ENCODE results near the gene DENND1A.

DENND1A gene

DNA sequence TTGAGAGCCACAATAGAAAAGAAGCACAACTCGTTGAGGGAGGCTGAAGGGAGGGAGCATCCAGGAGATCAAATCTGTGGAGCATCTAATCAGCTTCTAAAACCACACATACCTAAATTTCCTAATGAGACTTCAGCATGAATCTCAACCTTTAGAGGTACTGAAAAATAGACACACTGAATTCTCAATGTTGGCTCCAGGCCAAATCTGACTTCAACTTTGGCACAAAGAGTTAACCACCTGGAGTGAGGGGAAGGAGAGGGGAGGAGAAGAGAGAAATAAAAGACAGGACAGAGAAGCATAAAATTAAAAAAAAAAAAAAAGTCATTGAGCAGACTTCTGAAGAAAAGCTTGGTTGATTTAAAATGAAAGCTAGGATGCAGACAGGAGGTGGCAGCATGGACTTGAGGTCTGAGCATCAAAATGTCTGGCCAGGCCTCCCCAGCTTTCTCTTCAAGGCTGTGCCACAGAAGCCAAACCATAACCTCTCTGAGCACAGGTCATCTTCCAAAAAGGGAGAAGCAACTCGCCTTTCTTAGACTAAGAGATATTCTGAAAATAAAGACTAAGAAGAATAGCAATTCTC is 205.6 kb downstream of the DENND1A start:
- no peak overlapping the region for H2AFZ ChIP-seq (ENCODE audit: low read depth, low read length, severe bottlenecking)
- H4K20me1 ChIP-seq (ENCODE audit: low read depth, low read length): no peaks in the 10 kb centered on the region
- no peaks in the 10 kb centered on the region for H3K79me2 ChIP-seq (ENCODE audit: insufficient read depth, low read length)
- H3F3A ChIP-seq (ENCODE audit: insufficient read depth): no peaks in the 10 kb centered on the region
- H3K9me3 ChIP-seq (ENCODE audit: insufficient read depth, low read length): peaks cover 15% of the 10 kb centered on the region; the same call in 1 of the 2 replicates
- no peaks in the 10 kb centered on the region for H3K9me2 ChIP-seq (replicated peaks; ENCODE audit: insufficient read depth, low read length)
- H3K9ac ChIP-seq (ENCODE audit: low read length): no peak overlapping the region
- no peak overlapping the region for H3K4me2 ChIP-seq (ENCODE audit: low read depth, low read length, poor library complexity, severe bottlenecking)
- H3K27me3 ChIP-seq (ENCODE audit: low read length): no peaks in the 10 kb centered on the region
- H3K36me3 ChIP-seq (ENCODE audit: low read length): no peaks in the 10 kb centered on the region
- TF ChIP-seq, protein P1, sequence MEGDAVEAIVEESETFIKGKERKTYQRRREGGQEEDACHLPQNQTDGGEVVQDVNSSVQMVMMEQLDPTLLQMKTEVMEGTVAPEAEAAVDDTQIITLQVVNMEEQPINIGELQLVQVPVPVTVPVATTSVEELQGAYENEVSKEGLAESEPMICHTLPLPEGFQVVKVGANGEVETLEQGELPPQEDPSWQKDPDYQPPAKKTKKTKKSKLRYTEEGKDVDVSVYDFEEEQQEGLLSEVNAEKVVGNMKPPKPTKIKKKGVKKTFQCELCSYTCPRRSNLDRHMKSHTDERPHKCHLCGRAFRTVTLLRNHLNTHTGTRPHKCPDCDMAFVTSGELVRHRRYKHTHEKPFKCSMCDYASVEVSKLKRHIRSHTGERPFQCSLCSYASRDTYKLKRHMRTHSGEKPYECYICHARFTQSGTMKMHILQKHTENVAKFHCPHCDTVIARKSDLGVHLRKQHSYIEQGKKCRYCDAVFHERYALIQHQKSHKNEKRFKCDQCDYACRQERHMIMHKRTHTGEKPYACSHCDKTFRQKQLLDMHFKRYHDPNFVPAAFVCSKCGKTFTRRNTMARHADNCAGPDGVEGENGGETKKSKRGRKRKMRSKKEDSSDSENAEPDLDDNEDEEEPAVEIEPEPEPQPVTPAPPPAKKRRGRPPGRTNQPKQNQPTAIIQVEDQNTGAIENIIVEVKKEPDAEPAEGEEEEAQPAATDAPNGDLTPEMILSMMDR (IDR thresholded peaks at IDR 0.05; ENCODE audit: insufficient read depth, low read length, poor library complexity, severe bottlenecking): no peak
- TF ChIP-seq EZH2phosphoT487 (conservative IDR thresholded peaks at IDR 0.05; ENCODE audit: low read length): no peak
- H3K27ac ChIP-seq (ENCODE audit: low read depth, low read length): no peak overlapping the region
- H3K4me3 ChIP-seq (ENCODE audit: insufficient read depth, low read length, poor library complexity, severe bottlenecking): no peak overlapping the region

DNA sequence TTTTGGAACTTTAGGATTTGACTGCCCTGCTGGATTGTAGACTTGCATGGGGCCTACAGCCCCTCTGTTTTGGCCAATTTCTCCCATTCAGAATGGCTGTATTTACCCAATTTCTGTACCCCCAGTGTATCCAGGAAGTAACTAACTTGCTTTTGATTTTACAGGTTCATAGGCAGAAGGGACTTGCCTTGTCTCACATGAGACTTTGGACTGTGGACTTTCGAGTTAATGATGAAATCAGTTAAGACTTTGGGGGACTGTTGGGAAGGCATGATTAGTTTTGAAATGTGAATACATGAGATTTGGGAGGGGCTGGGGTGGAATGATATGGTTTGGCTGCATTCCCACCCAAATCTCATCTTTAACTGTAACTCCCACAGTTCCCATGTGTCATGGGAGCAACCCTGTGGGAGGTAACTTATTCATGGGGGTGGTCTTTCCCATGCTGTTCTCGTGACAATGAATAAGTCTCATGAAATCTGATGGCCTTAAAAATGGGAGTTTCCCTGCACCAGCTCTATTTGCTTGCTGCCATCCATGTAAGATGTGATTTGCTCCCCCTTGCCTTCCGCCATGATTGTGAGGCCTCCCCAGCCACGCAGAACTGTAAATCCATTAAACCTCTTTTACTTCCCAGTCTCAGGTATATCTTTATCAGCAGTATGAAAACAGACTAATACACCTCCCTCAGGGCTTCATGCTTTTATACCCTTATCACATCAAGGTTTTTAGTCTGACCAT is 206.6 kb downstream of the DENND1A start:
- TF ChIP-seq, protein P1 (IDR thresholded peaks at IDR 0.05; ENCODE audit: insufficient read depth, low read length, poor library complexity, severe bottlenecking): no peak
- no peak for TF ChIP-seq EZH2phosphoT487 (conservative IDR thresholded peaks at IDR 0.05; ENCODE audit: low read length)
- Histone ChIP-seq H4K20me1 (ENCODE audit: low read depth, low read length) (no peaks in the 10 kb centered on the region), H3F3A (ENCODE audit: insufficient read depth) (no peaks in the 10 kb centered on the region), H3K4me3 (ENCODE audit: insufficient read depth, low read length, poor library complexity, severe bottlenecking) (no peak overlapping the region), H3K36me3 (ENCODE audit: low read length) (no peaks in the 10 kb centered on the region), H3K9ac (ENCODE audit: low read length) (no peak overlapping the region), H3K27me3 (ENCODE audit: low read length) (no peaks in the 10 kb centered on the region), H2AFZ (ENCODE audit: low read depth, low read length, severe bottlenecking) (no peak overlapping the region), H3K4me2 (ENCODE audit: low read depth, low read length, poor library complexity, severe bottlenecking) (no peak overlapping the region), H3K9me3 (ENCODE audit: insufficient read depth, low read length) (peaks cover 15% of the 10 kb centered on the region; the same call in 1 of the 2 replicates), H3K79me2 (ENCODE audit: insufficient read depth, low read length) (no peaks in the 10 kb centered on the region), H3K27ac (ENCODE audit: low read depth, low read length) (no peak overlapping the region), H3K9me2 (replicated peaks; ENCODE audit: insufficient read depth, low read length) (no peaks in the 10 kb centered on the region)

- no peaks in the 10 kb centered on the region for H3K27me3 ChIP-seq (ENCODE audit: low read length)
- H3K27ac ChIP-seq (ENCODE audit: low read depth, low read length): no peak overlapping the region
- H3K9me3 ChIP-seq (ENCODE audit: insufficient read depth, low read length): peaks cover 15% of the 10 kb centered on the region; the same call in 1 of the 2 replicates
- no peaks in the 10 kb centered on the region for H3K36me3 ChIP-seq (ENCODE audit: low read length)
- H3K4me2 ChIP-seq (ENCODE audit: low read depth, low read length, poor library complexity, severe bottlenecking): no peak overlapping the region
- TF ChIP-seq, protein P1 (IDR thresholded peaks at IDR 0.05; ENCODE audit: insufficient read depth, low read length, poor library complexity, severe bottlenecking): no peak
- no peak for TF ChIP-seq EZH2phosphoT487 (conservative IDR thresholded peaks at IDR 0.05; ENCODE audit: low read length)
- H3F3A ChIP-seq (ENCODE audit: insufficient read depth): no peaks in the 10 kb centered on the region
- no peak overlapping the region for H3K4me3 ChIP-seq (ENCODE audit: insufficient read depth, low read length, poor library complexity, severe bottlenecking)
- H4K20me1 ChIP-seq (ENCODE audit: low read depth, low read length): no peaks in the 10 kb centered on the region
- no peak overlapping the region for H2AFZ ChIP-seq (ENCODE audit: low read depth, low read length, severe bottlenecking)
- H3K79me2 ChIP-seq (ENCODE audit: insufficient read depth, low read length): no peaks in the 10 kb centered on the region
- H3K9ac ChIP-seq (ENCODE audit: low read length): no peak overlapping the region
- H3K9me2 ChIP-seq (replicated peaks; ENCODE audit: insufficient read depth, low read length): no peaks in the 10 kb centered on the region
Measured at GRCh38 chr9:123722378-123722777, 207.5 kb downstream of the DENND1A start.

Measured in SU-DHL-6 (cell line).